ENCODE data around the gene AP5B1.

GRCh38 chr11:65739022-65739421 lies 41.8 kb downstream of the AP5B1 start:
- no peak for TF ChIP-seq CTCF (IDR thresholded peaks at IDR 0.05)
- TF ChIP-seq POLR2A (IDR thresholded peaks at IDR 0.05) = no peak
- no peak for TF ChIP-seq EP300 (IDR thresholded peaks at IDR 0.05)
